A549 treated with Hydrocortisone at 1 μM for 4 hours (cell line): ENCODE data around the gene MPPE1. TPM values are rescaled to one million over a fixed set of nuclear protein-coding genes. Genes with fewer than 3 reads are reported as not detected.

ENCODE experiments used
- total RNA-seq: library from RNA; stranded (reverse); fragments of 200-300 nt; extraction: Qiagen RNA extraction; gene quantifications from 5 replicates; pipeline ENCODE4 v1.2.3, GENCODE V29; 2022

MPPE1 gene
- 16.1 to 22.8 TPM (median 21.7 TPM) in 5 replicates for total RNA-seq

GRCh38 chr18:11908182-11909060, at the start of gene MPPE1:
Gene MPPE1 (minus strand): TSS chr18:11908317. CDS start chr18:11897264, 11,053 bp downstream.

GRCh38 chr18:11851146-11851805, 56.8 kb downstream of the MPPE1 start, which contains the start of gene CHMP1B:
Gene CHMP1B (plus strand): TSS chr18:11851413. CDS start chr18:11851512, 99 bp downstream.

Other genes with a start within 250 kb of the MPPE1 start
- gene GNAL, start 219.1 kb downstream of the MPPE1 start, total RNA-seq, result 4.7 to 6.8 TPM (median 5.8 TPM) in 5 replicates
- gene CHMP1B, start 56.9 kb downstream of the MPPE1 start, total RNA-seq, result 39.0 to 49.4 TPM (median 41.2 TPM) in 5 replicates
- gene IMPA2, start 73.2 kb upstream of the MPPE1 start, total RNA-seq, result 79.7 to 99.1 TPM (median 93.6 TPM) in 5 replicates
- not detected in 5 replicates for gene ANKRD62, start 185.5 kb upstream of the MPPE1 start, total RNA-seq